Fibroblast of skin of right quadriceps (primary cell): ENCODE measurements around the gene NRIP1.
A peak's percentile ranks its signal among the peaks of the same experiment; 100 is the strongest.

Experiments
- DNase-seq: peaks from one replicate; pipeline ENCODE4 v3.0.0-alpha.2; 2013

NRIP1 gene

DNA sequence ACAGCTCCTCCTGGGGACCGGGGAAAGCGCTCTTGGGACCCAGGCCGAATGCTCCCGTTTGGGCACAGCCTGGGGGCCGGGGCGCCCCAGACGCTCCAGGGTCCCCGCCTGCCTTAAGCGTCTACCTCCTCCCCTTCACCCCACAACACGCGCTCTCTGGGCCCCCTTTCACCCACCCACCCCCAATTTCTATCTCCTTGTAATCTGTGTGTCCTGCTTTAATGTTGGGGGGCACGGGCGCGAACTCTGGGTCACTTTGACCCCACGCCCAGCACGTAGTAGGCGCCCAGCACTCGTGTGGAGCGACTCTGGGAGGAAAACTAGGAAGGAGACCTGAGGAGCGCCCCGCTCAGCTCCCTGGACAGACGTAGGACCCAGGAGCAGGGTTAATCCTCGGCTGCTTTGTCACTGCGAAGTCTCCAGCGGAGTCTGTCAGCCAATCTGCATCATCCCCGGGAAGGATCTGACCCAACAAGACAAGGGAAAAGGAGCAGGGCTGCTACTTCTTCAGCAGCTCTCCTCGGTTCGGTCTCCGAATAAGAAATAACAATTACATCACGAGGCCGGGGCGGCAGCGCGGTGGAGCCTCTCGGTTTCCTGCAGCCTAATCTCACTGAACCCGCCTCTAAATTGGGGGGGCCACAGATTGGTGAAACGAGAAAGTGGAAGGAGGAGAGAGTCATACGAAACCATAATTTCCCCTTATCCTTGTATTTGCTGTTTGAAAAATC is 757 bp upstream of the NRIP1 start:
- peak; percentile 80 for DNase-seq

DNA sequence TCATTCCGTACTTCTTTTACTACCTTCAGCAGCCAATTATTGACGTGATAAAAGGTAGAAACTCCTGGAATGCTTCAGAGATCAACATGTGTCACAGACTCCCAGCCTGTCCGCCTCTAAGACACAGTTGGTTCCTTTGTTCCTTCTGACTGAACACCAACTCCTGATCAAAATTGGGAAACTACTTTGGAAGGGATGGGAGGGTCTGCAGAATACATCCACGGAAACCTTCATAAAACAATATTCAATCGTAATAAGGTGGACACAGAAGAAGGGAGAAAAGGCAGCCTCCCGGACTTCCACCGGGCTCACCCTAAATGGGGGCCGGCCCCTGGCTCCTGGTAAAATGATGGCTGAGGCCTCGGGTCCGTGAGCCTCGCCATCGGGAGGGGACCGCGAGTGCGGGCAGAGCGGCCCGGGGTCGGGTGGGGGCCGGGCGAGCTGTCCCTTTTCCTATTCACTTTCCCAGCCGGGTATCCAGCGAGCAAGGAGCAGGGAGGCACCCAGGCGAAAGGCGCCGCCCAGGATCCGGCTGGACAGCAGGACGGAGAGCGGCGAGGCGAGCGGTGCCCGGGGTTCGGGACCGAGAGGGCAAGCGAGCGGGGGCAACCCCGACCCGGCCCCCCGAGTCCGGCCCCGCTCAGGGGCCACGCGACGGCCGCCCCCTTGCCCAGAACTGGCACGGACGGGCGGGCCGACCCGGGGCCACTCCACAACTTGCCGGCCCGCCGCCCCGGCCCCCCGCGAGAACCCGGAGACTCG is 805 bp downstream of the NRIP1 start:
- peak; percentile 36 for DNase-seq

DNA sequence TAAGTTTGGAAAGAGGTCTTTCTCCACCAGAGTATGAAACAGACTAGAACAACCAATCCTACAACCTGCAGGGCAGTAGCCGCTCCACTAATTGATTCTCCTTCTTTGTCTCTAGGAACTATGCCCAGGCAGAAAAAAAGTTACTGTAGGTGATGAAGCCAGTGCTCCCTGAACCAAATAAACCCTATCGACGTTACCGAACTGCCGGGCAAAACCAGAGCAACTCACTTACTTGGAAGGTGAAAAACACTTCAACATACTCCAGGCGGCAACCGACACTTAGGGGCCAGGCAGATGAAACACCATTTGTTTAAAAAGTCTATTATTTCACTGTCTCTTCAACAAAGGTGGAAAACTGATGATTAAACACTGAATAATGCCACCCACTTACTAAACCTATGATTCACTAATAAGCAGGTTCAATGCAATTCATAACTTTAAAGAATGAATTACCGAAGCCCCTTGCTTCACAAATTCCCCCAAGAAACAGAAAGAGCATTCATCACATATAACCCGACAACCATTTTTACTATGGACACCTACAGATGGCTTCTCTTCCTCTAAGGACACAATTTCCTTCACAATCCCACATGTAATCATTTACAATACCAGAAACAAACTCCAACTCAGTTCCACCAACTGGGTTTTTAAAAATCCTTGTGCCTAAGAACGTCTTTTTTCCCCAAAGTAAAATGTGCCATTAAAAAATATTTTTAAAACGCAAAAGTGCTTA is 1.6 kb downstream of the NRIP1 start:
- DNase-seq = peak; percentile 21

DNA sequence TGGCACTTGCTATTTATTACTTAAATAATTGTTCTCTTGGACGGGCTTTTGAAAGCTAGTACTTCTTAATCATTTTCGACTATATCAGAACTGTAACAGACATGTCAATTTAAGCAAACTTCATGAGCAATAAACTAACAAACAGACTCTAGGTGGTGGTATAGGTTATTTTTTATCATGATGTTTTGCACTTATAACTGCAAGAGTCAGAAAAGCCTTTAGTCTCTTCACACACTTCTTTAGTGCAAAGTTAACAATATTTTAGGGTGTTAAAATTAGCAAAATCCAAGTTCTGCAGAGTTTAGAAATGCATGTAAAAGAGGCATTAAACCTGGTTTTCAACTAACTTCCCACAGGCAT is 2.2 kb downstream of the NRIP1 start:
- DNase-seq = peak; percentile 20

DNA sequence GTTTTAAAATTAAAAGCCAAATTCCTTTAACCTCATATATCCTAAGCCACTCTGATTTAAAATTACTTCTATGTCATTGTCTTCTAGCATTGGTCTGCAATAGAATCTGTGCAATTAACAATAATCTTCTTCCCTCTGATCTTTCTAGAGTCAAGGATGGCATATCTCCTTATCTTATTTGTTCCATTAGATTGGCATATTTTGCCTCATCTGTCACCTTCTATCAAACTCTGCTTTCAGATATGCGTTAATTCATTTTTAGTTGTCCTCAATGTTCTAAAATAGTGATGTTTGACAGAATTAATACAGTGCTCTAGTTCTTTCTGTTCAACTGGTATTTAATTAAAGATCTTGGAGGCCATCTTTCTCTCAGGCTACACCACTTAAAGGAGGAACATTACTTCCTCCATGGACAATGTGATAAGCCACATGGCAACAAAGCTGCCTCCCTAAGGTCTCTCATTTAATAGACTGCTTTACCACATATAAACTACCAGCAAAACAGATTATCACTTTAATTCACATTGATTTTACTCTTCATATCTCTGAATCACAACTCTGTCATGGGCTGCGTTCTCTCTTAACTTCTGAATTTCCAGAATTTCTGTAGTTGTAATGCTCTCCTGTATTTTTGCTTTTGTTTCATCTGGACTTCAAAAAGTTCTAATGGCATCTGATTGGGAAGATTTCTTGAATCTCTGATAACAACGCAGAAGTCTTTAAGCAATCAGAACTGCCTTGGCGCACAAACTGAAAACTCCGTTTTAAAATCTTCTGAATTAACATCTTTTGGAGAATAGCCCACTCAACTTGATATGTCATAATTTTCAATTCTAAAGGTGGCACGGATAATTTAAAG is 2.8 kb downstream of the NRIP1 start:
- no peak for DNase-seq

DNA sequence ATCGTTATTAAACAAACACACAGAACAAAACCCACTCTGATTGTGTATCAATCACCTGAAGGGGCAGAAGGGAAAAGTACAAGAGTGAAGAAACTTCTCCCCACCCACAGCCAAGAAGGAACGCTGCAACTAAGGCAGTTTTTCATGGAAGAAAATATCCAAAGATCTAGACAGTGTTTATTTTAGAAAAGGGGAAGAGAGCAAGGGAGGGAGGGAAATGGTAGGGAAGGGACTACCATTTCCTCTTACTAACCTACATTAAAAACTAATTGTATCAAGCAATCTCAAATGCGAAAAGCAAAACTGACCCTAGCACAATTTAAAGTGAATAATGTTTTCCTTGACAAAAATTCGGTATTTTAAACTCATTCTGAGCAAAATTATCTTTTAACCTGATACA is 3.5 kb downstream of the NRIP1 start:
- no peak for DNase-seq

DNA sequence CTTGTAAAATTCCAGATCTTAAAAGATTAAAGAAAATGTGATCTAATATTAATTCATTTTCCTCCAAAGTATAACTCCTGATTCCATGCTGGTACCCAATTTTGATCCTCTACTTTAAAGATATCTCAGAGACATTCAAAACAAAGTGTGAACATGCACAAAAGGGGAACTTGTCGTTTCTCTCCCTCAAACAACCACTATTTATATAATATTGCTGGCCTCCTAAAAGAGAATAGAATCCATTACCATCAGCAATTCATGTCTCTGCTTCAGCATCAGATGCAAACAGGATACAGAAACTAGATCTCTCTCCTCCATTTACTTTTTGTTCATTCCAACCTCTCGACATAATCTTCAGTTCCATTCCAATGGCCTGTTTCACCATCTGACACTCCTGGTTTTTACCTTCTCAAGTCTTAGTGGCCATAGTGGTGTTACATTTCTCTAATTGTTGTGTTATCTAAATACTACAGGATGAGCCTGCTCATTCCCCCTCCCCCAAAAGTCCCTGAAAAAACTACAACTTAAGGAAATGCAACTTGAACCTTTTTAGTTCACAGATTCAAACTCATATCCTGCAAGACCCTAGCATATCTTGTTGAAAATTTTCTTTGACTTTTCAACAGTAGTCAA is 4.1 kb downstream of the NRIP1 start:
- peak; percentile 68 for DNase-seq

DNA sequence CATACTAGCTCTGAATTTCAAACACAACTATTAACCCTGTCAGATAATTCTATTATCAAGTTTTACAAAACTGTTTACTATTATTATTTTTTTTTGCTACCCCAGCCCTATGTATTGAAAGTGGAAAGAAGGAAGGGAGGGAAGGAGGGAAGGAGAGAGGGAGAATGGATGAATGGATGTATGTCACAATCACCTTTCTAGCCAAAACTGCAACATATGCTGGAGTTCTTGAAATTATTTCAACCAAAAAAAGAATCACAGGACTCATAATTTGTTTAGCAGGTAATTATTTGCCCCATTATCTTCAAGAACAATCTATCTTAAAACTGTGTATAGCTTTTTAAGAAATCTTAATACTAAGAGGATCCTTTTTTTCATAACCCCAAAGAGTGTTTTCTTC is 5.4 kb downstream of the NRIP1 start:
- DNase-seq = no peak

DNA sequence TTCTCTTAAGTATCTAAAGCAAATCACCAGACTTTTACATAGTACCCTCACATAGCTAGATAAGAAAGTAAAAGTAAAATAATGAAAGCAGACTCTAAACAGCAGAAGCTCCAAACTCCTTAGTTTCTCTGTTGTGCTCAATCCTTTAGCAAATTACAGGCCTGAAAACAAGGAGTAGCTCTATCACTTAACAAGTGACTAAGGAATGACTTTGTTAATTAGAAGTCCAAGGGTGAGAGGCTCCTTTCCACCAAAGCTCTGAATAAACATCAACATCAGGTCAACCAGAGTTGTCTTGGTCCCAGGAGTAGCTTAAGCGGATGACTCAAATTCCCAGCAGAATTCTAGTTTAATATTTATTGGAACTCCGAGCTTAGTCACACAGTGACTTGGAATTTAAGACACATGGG is 5.9 kb downstream of the NRIP1 start:
- DNase-seq = peak; percentile 86

DNA sequence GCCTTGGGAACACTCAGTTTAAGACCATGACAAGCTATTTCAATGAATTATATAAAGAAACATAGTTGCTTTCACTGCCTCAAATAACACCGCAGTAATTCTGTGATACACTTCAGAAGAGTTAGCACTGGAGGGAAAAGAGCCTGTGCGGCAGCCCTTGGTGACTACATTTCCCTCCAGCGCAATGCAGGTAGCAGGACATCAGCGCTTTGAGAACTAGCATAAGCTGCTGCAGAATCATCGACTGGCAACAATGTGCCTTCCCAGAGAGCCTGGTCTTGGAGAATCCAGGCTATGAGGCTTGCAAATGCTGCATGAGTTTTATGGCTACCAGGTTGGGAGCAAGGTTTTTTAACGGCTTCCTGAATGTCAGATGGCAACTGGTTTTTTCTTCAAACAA is 7.5 kb downstream of the NRIP1 start:
- no peak for DNase-seq

DNA sequence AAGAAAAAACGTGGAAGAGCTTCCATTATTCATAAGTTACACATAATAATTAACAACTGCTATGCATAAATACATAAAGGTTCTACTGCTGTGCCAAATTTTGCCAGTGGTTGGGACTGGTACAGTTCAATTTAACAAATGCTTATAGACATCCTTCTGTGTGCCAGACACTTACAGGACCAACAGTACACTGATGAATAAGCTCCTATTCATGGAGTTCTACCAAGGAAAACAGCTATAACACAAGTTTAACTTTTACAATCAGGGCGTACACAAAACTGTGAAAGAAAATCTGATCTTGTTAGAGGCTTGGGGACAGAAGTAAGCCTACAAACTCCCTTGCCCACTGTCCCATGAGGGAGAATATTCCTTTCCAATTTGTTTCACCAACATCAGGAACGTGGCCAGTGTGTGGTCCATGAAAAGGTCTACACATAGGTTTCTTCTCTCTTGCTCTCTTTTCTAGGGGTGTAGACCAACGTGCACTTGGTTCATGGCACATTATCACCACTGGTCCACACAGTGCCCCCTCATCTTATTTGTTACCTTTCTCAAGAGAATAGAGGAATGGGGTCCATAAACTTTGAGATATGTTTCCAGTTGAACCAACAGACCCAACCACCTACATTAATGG is 10.1 kb downstream of the NRIP1 start:
- DNase-seq = no peak

DNA sequence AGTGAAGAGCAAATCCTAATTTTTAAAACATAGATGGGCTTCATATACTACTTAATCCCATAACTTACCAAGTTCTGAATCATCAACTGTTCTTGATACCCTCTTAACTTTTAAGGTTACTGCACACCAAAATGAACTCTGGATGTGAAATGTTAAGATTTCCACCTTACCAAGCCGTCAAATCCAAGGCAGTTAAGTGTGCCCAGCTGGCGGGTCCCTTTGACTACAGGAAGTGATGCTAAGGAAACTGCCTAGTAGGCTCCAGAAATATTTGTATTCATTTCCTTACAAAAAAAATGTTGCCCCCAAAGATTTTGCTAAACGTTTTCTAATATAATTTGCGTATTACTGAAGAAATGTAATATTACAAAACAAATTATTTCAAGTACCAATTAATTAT is 10.7 kb downstream of the NRIP1 start:
- DNase-seq = no peak

DNA sequence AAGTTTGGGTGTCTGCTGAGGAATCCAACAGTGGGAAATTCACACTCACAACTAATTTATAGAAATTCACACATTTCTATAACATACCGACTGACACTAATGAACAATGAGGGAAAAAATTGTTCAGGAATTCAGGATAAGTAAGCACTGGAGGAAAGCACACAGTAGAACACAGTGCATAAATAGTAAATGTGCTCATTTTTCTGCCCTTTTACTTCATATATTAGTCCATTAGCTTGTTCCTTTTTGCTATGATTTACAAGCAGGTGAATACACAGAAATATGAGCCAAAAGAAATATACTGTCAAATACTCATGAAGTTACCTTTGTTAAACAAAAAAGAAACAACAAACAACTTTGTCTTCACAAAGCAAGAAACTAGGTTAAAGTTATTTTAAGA is 11.3 kb downstream of the NRIP1 start:
- DNase-seq = no peak

DNA sequence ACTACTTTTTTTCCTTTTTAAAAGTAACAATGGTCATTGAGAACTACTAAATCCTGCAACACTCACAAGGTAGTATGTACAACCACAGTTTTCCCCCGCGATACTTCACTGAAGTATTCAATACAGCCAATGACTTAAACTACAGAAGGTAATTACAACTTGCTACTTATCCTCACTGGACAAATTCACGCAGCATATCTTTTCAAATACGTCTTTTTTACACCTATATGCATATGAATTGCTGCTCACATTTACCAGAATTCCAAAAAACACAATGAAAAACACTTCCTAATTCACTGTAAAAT is 12.4 kb downstream of the NRIP1 start:
- no peak for DNase-seq

DNA sequence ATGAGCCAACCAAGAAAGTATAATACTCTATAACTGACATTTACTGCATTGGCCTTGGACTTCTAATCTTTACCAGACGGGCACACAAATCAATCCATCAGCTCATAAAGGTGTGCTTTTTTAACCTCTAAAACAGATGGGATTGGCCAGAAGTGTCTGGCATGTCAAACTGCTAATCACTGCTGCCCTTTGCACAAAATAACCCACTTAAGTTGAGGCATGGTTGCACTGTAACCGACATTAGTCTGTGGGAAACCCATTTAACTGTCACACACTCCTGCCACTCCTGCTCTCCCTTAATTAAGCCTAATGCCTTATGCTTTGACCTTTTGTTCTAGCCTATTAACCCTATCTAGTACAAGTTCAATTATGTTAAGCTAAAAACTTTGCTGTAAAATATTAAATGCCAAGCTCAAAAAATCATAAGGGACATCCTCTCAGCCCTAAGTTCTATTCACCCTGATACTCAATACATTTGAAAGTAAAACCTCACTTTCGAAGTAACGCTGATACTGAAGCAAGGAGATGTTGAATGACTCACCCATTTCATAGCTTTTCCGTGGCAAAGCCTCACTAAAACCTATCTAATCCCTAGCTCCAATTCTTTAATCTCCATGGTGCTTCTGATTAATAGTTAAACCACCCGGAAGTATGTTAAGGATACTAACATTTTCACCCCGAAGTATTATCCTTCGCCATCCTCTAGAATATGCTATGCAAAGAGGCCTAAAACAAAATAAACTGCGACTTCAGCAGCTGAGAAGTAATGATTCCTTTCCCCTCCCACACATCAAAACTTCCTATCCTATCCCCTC is 12.9 kb downstream of the NRIP1 start:
- peak; percentile 41 for DNase-seq

DNA sequence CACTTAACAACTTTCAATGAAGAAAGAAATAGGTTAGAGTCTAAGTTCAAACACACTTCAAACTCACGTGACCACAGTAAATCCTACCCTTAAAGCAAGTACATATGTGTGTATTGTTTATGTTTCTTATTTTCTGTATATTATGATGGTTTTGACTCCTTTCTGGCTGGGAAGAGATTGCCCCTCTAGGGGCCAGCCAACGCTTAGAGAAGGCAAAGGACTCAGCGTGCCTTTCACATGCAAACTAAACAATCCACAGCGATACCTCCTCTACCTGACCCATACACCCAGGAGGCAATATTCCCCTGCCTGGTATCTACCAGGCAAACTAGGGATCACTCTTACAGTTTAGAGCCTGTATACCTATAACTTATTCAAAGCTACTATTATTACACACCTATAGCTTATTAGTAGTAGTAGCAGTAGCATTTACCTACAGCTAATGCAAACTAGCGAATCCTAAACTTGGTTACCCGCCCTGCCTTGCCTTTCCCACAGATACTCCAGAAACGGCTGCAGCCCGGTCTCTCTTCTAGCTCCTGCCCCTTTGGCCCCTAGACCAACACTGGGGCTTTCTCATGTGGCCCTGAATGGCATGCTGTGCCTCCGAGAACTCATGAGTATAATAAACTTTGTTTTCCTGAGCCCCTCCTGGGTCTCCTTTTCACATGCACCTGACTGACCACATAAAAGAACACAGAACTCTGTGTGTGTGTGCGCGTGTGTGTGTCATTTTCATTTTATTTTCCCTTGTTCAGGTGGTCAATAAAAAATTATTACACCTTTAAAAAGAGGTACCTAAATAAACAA is 14.0 kb downstream of the NRIP1 start:
- no peak for DNase-seq

DNA sequence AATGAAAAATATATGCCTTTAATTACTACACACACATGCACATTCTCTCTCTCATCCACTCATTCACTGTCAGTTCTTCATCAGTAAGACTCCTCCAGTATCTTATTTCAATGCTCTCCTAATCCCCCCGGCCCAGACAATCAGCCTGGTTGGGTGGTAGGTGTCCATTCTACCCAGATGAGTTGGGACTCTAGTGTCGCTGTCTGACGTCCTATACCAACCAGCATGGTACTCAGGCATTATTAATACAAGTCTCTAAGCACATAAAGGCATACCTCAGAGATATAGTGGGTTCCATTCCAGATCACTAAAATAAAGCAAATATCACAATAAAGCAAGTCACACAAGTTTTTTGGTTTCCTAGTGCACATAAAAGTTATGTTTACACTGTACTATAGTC is 19.8 kb downstream of the NRIP1 start:
- DNase-seq = no peak

DNA sequence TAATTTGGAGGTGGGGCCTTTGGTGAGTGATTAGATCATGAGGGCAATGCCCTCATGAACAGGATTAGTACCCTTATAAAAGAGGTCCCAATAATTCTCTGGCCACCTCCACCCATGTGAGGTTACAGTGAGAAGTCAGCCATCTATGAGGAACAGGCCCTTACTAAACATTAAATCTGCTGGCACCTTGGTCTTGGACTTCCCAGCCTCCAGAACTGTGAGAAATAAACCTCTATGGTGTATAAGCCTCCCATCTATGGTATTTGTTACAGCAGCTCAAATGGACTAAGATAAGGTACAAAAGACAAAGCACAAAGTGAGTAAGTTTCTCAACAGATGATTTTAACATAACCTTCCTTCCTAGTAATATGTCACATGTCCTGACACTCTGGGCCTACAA is 22.3 kb downstream of the NRIP1 start:
- no peak for DNase-seq

DNA sequence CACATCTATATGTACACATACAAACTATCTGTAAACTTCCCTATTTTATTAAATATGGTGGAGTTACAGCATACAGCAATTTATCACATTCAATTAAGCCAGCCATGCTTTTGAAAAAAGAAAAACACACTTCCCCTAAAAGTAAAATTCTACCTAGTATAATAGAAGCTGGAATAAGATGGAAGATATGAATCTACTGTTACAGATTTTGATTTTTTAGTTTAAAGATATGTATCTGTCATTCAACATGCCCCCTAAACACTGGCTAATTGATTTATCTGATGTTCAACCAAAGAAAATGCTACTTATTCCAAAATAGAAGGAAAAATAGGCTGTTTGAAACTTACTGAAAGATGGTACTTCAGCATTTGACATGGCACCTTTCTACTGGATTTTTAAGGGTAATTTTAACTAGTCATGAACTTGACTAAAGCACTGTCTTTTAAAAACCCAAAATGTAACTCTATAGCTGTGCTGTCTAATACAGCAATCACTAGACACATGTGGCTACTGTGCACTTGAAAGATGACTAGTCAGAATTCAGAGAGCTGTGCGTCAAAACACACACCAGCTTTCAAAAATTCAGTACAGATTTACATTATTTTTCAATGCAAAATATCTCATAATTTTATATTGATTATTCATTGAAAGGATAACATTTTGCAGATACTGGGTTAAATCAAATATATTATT is 25.0 kb downstream of the NRIP1 start:
- no peak for DNase-seq

DNA sequence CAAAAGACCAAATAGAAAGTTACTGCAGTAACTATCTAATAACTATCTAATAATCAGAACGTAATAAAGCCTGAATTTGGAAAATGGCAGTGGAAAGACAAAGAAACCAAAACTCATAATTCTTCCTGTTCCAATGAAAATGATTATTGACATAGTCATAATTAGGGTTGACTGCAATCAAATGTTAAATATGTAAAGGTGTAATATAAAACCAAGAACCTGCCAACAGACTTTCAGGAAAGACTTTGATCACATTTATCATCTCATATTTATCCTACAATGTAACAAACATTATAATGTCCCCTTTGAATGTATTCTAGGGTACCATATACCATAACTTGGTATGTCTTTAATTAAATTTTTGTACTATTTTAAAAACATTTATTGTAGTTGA is 26.9 kb downstream of the NRIP1 start:
- no peak for DNase-seq
